Suprapubic skin (tissue), 3 donors: ENCODE results near the gene CYB561D2.

Source experiments
- EP300 ChIP-seq: sonication (generic); formaldehyde crosslinking; IDR thresholded peaks from one replicate; pipeline ENCODE4 v1.6.1; 2017; ENCODE audit warnings: antibody characterized with exemption
- POLR2A ChIP-seq, 2 donors: fragments of 450-650 bp; IDR thresholded peaks; one replicate each; pipeline ENCODE4 v1.6.1; 2017; ENCODE audit warnings: antibody characterized with exemption in 2 of 2, mild to moderate bottlenecking in 2 of 2, moderate library complexity in 2 of 2
- TF ChIP-seq, protein P1 (sequence below), 2 donors: fragments of 200-600 bp in 1 of 2; fragments of 450-650 bp in 1 of 2; sonication (generic) in 1 of 2; IDR thresholded peaks; one replicate each; pipeline ENCODE4 v1.5.1; 2016 to 2019; ENCODE audit warnings: antibody characterized with exemption in 2 of 2, mild to moderate bottlenecking in 1 of 2, moderate library complexity in 1 of 2

GRCh38 chr3:50322115-50322385, 28.6 kb upstream of the CYB561D2 start:
- TF ChIP-seq, protein P1, sequence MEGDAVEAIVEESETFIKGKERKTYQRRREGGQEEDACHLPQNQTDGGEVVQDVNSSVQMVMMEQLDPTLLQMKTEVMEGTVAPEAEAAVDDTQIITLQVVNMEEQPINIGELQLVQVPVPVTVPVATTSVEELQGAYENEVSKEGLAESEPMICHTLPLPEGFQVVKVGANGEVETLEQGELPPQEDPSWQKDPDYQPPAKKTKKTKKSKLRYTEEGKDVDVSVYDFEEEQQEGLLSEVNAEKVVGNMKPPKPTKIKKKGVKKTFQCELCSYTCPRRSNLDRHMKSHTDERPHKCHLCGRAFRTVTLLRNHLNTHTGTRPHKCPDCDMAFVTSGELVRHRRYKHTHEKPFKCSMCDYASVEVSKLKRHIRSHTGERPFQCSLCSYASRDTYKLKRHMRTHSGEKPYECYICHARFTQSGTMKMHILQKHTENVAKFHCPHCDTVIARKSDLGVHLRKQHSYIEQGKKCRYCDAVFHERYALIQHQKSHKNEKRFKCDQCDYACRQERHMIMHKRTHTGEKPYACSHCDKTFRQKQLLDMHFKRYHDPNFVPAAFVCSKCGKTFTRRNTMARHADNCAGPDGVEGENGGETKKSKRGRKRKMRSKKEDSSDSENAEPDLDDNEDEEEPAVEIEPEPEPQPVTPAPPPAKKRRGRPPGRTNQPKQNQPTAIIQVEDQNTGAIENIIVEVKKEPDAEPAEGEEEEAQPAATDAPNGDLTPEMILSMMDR (IDR thresholded peaks at IDR 0.05) = no peak
- TF ChIP-seq EP300 (no peak), POLR2A (IDR thresholded peaks at IDR 0.05) (no peak)
